PFSK-1 (cell line): ENCODE data around the gene USP47.

Source experiments
- FOXP2 ChIP-seq: optimal IDR thresholded peaks from 2 replicates; pipeline ENCODE3; 2011; ENCODE audit warnings: borderline replicate concordance, control low read depth, inconsistent platforms; ENCODE audit not compliant: insufficient read depth; ENCODE audit errors: extremely low read length, extremely low read depth
- POLR2AphosphoS5 ChIP-seq: IDR thresholded peaks from 2 replicates; pipeline ENCODE4 v1.6.1; 2012; ENCODE audit warnings: low read depth, mild to moderate bottlenecking, control low read depth, low read length, moderate library complexity
- SIN3A ChIP-seq: IDR thresholded peaks from 2 replicates; pipeline ENCODE4 v1.6.1; 2012; ENCODE audit warnings: mild to moderate bottlenecking, low read length, moderate library complexity, borderline replicate concordance; ENCODE audit not compliant: insufficient read depth
- TAF1 ChIP-seq: IDR thresholded peaks from 2 replicates; pipeline ENCODE4 v1.6.1; 2012; ENCODE audit warnings: low read length, control low read depth, borderline replicate concordance; ENCODE audit not compliant: insufficient read depth
- TF ChIP-seq, protein P1 (sequence below), 2 experiments: IDR thresholded peaks; 2 replicates each; pipeline versions ENCODE4 v1.6.1 to v1.8.0; 2011 to 2012; ENCODE audit warnings: low read depth in 2 of 2, low read length in 2 of 2, control low read depth in 1 of 2, inconsistent platforms in 1 of 2, mild to moderate bottlenecking in 1 of 2, moderate library complexity in 1 of 2; ENCODE audit not compliant: insufficient read depth in 1 of 2

USP47 gene

DNA sequence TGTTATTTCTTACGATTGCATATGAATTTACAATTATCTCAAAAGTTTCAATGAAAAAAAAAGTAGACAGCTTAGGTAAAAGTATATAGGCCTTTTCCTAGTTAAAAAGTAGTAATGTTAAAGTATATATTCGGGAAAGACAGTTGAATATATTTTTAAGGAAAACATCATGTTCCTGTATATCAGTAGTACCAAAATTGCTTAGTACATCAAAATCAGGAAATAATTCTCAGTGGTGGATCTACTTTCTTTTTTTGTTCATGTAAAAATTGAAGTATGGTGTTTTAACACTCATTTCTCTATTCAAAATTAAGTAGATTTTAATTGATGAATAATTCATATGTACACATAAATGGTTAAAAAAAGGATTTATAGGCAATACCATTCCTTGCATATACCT lies 73.9 kb downstream of the USP47 start:
- TF ChIP-seq TAF1 (no peak), POLR2AphosphoS5 (no peak), SIN3A (no peak), FOXP2 (no peak)
- TF ChIP-seq, protein P1, sequence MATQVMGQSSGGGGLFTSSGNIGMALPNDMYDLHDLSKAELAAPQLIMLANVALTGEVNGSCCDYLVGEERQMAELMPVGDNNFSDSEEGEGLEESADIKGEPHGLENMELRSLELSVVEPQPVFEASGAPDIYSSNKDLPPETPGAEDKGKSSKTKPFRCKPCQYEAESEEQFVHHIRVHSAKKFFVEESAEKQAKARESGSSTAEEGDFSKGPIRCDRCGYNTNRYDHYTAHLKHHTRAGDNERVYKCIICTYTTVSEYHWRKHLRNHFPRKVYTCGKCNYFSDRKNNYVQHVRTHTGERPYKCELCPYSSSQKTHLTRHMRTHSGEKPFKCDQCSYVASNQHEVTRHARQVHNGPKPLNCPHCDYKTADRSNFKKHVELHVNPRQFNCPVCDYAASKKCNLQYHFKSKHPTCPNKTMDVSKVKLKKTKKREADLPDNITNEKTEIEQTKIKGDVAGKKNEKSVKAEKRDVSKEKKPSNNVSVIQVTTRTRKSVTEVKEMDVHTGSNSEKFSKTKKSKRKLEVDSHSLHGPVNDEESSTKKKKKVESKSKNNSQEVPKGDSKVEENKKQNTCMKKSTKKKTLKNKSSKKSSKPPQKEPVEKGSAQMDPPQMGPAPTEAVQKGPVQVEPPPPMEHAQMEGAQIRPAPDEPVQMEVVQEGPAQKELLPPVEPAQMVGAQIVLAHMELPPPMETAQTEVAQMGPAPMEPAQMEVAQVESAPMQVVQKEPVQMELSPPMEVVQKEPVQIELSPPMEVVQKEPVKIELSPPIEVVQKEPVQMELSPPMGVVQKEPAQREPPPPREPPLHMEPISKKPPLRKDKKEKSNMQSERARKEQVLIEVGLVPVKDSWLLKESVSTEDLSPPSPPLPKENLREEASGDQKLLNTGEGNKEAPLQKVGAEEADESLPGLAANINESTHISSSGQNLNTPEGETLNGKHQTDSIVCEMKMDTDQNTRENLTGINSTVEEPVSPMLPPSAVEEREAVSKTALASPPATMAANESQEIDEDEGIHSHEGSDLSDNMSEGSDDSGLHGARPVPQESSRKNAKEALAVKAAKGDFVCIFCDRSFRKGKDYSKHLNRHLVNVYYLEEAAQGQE (IDR thresholded peaks at IDR 0.05; ENCODE audit: insufficient read depth in 1 of 2, low read depth in 2 of 2, low read length in 2 of 2): no peak

DNA sequence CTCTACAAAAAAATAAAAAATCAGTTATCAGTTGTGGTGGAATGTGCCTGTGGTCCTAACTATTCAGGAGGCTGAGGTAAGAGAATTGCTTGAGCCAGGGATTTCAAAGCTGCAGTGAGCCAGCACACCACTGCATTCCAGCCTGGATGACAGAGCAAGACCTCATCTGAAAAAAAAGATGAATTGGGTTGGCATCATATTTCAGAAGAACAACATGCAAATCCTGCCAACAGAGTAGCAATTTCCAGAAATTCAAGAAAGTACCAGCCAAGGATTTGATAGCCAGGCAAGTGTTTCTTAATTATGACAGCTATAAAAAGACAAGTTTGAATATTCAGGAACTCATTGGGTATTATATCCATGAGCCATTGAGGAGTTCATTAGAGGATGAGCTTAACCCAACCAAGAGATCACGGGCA lies 75.2 kb downstream of the USP47 start:
- no peak for TF ChIP-seq SIN3A
- no peak for TF ChIP-seq TAF1
- TF ChIP-seq, protein P1 (IDR thresholded peaks at IDR 0.05; ENCODE audit: insufficient read depth in 1 of 2, low read depth in 2 of 2, low read length in 2 of 2): no peak
- TF ChIP-seq POLR2AphosphoS5: no peak
- no peak for TF ChIP-seq FOXP2

DNA sequence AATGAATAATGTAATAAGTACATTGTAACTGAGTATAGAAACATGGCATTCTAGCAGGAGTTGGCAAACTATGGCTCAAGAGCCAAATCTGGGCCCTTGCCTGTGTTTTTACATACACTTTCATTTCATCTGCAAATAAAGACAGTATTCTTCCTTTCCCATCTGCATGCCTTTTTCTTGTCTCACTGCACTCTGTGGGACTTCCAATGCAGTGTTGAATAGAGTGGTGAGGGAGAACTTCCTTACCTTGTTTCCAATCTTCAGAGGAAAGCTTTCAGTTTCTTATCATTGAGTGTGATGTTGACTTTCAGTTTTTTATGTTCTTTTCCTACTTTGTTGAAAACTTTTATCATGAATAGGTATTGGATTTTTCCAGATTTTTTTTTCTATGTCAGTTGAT lies 82.1 kb downstream of the USP47 start:
- TF ChIP-seq FOXP2 (no peak), POLR2AphosphoS5 (no peak)

- TF ChIP-seq FOXP2: no peak
- TF ChIP-seq, protein P1 (IDR thresholded peaks at IDR 0.05; ENCODE audit: insufficient read depth in 1 of 2, low read depth in 2 of 2, low read length in 2 of 2): no peak
- TF ChIP-seq TAF1: no peak
- no peak for TF ChIP-seq POLR2AphosphoS5
- no peak for TF ChIP-seq SIN3A
Measured at GRCh38 chr11:11929920-11930319, 88.1 kb downstream of the USP47 start.

GRCh38 chr11:11931461-11932055 lies 89.8 kb downstream of the USP47 start:
- no peak for TF ChIP-seq TAF1
- TF ChIP-seq SIN3A: no peak
- TF ChIP-seq, protein P1 (IDR thresholded peaks at IDR 0.05; ENCODE audit: insufficient read depth in 1 of 2, low read depth in 2 of 2, low read length in 2 of 2): no peak
- TF ChIP-seq POLR2AphosphoS5: no peak
